ENCODE measurements around the gene SSX2B.
"Not testable (repeated sequence)": the region's sequence is repeated elsewhere in the genome, so short reads cannot be mapped to it uniquely, and the experiment has no call there.

Gene SSX2B, protein sequence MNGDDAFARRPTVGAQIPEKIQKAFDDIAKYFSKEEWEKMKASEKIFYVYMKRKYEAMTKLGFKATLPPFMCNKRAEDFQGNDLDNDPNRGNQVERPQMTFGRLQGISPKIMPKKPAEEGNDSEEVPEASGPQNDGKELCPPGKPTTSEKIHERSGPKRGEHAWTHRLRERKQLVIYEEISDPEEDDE

GRCh38 chrX:52750952-52751351, at the start of gene SSX2B:
Gene SSX2B (plus strand): TSS chrX:52751252. CDS start chrX:52752681, 1,429 bp downstream.
- DNase-seq, result not testable (repeated sequence)

DNA sequence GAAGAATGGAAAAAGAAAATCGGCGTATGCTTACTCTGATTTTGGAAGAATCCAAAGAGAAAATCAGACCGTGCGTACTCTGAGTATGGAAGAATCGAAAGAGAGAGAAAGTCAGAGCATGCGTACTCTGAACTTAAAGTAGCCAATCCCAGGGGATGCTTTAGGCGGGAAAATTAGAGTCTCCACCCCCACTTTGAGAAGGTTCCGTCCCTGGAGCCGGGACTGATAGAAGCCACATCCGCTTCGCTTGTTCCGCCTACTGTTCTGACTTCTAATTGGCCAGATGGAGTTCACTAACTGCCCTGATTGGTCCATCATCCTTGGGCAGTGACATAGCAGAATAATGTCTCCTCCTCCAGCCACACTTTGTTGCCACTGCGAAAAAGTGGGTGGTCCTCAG, 44.0 kb upstream of the SSX2B start, which contains the start of gene SSX2:
SSX2 (minus strand) TSS at position 101 of the 400 bp plus-strand sequence. CDS start 1,429 bp downstream, outside the sequence.
- DNase-seq, result not testable (repeated sequence)

GRCh38 chrX:52765983-52766382, 14.9 kb downstream of the SSX2B start:
- DNase-seq, result not testable (repeated sequence)

GRCh38 chrX:52773504-52773903, 22.5 kb downstream of the SSX2B start:
- DNase-seq, result not testable (repeated sequence)

DNA sequence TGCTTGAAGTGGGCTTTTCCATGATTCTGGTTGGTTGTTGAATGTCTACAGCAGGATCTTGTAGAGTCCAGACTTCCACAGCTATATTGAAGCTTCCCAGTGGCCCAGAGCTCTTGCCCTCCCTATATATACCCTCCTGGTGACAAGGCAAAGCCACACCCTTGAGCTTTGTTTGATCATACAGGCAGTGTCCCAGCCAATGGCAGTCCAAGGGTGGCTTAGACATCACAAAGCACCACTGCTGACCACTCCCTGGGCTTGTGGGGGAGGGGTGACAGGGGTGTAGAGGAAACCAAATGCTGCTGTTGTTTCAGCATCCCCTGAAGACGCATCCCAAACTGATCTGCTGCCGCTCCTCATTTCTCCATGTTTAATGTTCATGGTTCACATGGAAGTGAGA, 46.3 kb downstream of the SSX2B start, which contains the start of gene SPANXN5:
SPANXN5 (minus strand) TSS at position 101 of the 400 bp plus-strand sequence; CDS start at position 22, 79 bp downstream.
- not testable (repeated sequence) for DNase-seq

GRCh38 chrX:52804876-52805275, 53.8 kb downstream of the SSX2B start:
- not testable (repeated sequence) for DNase-seq

Data from amygdala (tissue), 56 donors.